GM19455 (cell line): ENCODE data around the gene MESP2.

Source experiments
- ATAC-seq: cut with Tn5 transposase; IDR thresholded peaks from one replicate; pipeline ENCODE4 v1.9.1; 2021; ENCODE audit not compliant: unreplicated experiment

MESP2 gene

DNA sequence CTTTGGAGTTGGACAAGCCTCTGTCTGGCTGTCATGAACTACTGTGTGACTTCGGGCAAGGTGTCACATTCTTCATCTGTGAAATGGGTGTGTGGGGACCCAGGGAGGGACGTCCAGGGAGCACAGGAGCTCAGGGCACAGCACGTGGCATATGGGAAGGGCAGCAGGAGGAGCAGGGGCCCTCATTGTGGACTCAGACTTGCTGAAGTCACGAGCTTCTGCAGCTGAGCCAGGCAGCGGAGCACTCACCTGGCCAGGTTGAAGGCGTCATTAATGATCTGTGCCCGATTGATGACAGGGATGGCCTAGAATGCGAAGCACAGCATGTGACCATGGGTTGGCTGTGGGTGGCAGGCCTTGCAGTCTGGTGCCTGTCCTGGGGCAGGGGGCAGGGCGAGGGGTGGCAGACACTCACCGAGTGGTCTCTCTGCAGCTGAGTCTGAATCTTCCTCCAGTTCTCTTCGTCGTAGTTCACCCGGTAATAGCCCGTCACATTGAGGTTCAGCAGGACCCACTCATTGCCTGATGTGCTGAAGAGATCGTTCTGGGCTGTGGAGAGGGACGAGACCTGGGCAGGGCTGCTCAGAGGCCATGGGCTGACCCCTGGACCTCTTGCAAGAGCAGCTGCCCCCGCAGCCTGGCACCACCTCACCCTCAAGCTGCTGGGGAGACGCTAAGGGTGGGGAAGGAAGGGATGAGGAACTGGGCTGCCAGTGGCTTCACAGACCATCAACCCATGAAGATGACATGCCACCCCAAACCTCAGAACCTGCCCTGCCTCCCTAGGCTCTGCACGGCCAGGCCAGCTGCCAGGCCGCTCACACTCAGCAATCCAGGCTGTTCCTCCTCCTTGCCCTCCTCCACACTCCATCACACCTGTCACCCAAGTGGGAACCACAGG lies 23.1 kb downstream of the MESP2 start:
- no peak for ATAC-seq

DNA sequence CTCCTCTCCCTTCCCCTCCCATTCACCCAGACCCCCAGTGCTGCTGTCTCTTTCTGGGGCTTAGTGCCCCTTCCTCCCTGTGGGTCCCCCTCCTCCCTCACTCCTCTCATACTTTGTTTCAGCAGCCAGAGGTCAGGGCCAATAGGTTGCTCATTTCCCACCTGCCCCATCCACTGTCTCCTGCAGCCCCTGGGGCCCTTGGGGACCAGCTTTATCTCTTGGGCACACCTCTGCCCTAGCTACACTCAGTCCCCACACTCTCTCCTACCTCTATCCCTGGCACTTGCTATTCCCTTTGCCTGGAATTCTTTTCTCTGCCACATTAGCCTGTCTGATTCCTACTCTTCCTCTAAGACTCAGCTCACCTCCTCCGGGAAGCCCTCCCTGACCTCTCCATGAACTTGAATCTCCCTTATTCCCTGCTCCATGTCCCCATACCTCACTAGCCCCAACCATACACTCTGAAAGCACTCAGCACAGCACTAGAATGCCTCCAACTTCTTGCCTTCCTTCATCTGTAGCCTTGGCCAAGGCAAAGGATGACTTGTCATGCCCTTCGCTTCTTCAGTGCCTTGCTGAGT lies 23.9 kb downstream of the MESP2 start:
- ATAC-seq = no peak

GRCh38 chr15:89801471-89802195 lies 25.5 kb downstream of the MESP2 start:
- ATAC-seq = no peak

- no peak for ATAC-seq
Measured at GRCh38 chr15:89802231-89802928, 26.2 kb downstream of the MESP2 start.

- no peak for ATAC-seq
Measured at GRCh38 chr15:89802986-89803824, 27.1 kb downstream of the MESP2 start.

DNA sequence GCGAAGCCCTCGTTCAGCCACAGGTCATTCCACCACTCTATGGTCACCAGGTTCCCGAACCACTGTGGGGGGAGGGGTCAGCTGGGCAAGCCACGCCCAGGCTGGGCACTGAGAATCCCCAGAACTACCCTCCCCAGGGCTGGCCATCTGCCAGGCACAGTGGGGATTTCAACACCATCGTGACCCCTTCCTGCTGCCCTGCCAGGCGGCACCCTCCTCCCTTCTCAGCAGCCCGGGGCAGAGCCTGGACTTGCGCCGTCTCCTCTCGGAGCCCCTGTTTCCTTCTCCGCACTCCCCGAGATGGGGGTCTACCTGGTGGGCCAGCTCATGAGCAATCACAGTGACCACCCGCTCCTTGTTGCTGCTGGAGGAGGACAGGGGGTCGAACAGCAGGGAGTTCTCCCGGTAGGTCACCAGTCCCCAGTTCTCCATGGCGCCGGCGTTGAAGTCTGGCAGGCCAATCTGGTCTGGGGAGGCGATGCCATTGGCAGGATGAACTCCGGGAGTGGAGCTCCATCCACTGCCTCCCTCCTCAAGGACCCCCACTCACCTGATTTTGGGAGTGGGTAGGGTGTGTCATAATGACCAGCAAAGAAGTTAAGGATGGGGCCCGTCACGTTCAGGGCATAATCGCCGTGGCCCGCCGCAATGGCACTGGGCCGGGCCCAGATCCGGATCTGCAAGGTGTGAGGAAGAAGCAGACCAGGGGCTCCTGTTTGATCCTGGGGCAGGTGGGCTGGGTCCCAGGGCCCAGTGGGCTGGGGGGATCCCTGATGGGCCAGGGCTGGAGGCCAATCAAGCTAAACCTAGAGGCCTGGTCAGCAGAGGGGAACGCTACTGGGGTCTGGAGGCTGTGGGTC lies 28.0 kb downstream of the MESP2 start:
- no peak for ATAC-seq

GRCh38 chr15:89805241-89806209 lies 29.4 kb downstream of the MESP2 start:
- no peak for ATAC-seq

GRCh38 chr15:89806210-89806558 lies 30.1 kb downstream of the MESP2 start:
- ATAC-seq = no peak

DNA sequence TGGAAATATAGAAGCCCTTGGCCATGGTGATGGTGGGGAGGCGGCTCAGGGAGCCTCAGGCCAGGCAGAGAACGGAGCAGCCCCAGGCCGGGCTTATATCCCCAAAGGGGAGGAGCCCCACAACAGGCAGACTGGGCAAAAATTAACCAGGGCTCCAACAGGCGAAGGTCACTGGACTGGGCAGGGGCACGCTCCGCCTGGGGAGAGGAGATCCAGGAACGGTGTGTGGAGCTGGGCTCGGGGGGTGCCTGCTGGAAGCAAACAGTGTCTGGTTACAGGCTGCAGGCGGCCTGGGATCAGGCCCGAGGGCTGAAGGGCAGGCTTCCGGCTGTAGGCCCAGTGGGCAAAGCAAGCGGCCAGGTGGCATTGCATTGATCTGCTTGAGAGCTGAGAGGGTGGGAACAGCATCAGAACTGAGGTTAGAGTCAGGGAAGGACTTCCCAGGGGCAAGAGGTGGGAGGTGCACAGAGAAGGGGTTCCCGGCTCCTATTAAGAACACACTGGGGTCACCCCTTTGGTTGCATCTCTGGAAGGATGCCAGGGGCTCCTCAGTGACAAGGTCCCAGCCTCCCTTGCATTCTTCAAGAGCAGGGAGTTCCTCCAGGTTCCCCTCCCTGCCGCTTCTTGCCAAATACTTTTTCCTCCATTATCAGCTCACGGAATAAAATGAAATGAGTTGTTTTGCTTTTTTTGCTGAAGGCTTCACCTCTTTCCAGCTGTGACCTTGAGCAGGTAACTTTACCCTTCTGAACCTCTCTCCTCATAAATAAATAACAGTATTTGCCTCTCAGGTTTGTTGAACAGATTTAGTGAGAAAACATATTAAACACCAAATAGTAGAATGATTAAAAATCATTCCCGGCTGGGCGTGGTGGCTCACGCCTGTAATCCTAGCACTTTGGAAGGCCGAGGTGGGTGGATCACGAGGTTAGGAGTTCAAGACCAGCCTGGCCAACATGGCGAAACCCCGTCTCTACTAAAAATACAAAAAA lies 30.7 kb downstream of the MESP2 start:
- no peak for ATAC-seq

DNA sequence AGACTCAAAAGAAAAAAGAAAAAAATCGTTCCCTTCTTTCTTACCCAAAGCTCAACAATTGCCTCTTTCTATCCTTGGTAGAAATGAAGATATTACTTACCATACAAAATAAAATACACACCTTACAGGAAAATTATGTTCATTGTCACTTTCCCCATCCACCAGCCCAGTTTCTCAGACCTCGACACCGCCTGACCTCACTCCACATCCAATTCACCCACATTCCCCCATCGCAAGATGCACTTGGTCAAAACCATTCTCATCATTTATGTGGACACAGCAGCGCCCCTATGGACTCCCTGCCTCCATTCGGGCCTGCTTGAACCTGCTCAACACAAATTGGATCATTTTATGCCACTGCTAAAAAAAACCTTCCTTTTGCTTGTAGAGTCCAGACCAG lies 31.6 kb downstream of the MESP2 start:
- ATAC-seq = no peak

GRCh38 chr15:89808160-89808870 lies 32.2 kb downstream of the MESP2 start:
- no peak for ATAC-seq

- no peak for ATAC-seq
Measured at GRCh38 chr15:89809093-89809786, 33.1 kb downstream of the MESP2 start.

- ATAC-seq = no peak
Measured at GRCh38 chr15:89809787-89810148, 33.6 kb downstream of the MESP2 start.

DNA sequence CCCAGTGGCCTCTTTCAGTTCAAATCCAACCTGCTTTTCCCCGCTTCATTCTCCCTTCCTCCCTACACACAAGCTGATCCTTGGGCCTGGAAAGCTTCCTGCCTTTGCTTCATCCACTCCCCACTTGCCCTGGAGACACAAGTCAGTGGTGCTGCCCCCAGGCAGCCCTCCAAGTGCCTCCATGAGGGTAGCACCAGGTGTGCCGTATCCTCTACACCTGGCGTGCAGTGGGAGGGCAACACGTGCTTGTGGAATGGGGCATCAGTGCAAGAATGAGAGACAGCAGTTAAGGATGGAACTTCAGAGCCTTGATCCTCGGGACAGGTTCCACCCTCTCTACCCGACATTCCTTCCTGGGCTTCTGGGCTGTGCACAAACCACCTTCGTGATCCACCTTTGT lies 34.7 kb downstream of the MESP2 start:
- ATAC-seq = no peak

GRCh38 chr15:89812011-89812846 lies 36.1 kb downstream of the MESP2 start:
- ATAC-seq = no peak
